ENCODE results near the gene NUDT17.

DNA sequence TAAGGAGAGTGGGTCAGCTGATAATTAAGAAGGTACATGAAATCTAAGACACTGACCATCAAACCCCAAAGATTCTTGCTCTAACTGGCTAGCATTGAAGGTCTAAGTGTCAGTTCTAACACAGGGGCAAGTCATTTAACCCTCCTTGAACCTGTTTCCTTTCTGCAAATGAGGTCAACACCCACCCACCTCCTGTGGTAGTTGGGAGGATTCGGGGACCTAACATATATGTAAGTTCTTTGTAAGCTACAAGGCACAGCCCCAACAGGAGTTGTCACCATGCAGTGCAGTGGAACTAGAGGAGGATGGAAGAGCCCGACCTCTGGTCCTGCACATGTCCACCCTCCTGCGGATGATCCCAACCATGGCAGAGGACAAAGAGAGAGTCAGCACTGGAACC, 2.4 kb downstream of the NUDT17 start:
- TF ChIP-seq, protein P1, sequence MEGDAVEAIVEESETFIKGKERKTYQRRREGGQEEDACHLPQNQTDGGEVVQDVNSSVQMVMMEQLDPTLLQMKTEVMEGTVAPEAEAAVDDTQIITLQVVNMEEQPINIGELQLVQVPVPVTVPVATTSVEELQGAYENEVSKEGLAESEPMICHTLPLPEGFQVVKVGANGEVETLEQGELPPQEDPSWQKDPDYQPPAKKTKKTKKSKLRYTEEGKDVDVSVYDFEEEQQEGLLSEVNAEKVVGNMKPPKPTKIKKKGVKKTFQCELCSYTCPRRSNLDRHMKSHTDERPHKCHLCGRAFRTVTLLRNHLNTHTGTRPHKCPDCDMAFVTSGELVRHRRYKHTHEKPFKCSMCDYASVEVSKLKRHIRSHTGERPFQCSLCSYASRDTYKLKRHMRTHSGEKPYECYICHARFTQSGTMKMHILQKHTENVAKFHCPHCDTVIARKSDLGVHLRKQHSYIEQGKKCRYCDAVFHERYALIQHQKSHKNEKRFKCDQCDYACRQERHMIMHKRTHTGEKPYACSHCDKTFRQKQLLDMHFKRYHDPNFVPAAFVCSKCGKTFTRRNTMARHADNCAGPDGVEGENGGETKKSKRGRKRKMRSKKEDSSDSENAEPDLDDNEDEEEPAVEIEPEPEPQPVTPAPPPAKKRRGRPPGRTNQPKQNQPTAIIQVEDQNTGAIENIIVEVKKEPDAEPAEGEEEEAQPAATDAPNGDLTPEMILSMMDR (IDR thresholded peaks at IDR 0.05): no peak
- TF ChIP-seq POLR2A (IDR thresholded peaks at IDR 0.05): no peak

All from testis (tissue), 2 donors.